HG02938 (cell line): ENCODE results near the gene ASPHD2.

Experiments used
- ATAC-seq: cut with Tn5 transposase; IDR thresholded peaks from one replicate; pipeline ENCODE4 v1.9.1; 2021; ENCODE audit warnings: mild to moderate bottlenecking, moderate library complexity; ENCODE audit not compliant: unreplicated experiment

Gene ASPHD2

DNA sequence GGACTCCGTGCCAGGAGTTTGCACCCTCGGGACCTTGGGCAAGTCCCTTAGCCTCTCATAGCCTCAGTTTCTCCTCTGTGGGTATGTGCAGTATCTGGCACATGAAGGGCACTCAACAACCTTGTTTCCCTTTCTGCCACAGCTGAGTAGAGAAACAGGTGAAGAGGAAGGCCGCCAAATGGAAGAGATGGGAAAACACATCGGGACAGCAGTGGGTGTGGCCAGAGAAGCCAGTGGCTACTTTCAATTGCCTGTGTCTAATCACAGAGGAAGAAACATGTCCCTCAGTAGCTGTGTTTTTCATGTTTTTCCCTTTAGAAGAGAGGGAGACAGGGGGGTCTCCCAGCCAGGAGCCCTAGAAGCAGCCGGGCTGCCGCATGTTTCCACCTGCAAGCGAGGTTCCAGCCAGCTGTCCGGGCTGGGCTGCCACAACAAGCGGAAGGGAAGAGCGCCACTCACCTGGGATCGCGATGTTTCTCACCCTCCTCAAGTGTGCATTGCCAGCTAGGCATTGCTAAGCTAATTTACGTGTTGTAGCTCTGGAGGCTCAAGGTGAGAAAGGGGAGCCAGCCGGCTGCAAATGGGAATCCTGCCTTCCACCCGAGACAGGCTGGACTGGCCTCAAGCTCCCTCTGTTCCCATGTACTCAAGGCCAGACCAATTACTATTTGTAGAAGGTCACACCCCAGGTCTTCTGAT lies 16.7 kb downstream of the ASPHD2 start:
- ATAC-seq: no peak

DNA sequence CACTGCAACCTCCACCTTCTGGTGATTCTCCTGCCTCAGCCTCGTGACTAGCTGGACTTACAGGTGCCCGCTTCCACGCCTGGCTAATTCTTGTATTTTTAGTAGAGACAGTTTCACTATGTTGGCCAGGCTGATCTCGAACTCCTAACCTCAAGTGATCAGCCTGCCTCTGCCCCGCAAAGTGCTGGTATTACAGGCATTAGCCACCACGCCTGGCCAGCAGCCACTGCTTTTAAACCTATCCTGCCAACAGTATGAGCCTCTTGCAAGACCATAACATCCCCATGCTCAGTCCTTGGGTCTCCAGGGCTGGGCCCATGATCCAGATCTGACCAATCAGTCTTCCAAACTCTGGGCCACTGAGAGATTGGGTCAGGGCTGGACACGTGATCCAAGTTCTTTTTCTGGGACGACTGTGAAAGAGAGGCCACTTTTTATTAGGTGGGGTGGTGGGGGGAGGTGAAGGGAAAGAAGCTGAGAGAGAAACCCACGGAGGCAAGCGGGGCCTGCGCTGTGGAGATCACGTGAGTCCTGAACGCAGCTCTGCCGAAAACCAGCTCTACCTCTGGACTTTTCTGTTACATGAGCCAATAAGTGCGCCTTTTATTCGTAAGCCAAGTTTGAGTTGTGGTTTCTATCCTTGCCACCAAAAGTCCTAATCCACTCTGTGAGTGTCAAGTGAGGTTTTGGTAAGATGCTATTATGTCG lies 17.9 kb downstream of the ASPHD2 start:
- no peak for ATAC-seq

DNA sequence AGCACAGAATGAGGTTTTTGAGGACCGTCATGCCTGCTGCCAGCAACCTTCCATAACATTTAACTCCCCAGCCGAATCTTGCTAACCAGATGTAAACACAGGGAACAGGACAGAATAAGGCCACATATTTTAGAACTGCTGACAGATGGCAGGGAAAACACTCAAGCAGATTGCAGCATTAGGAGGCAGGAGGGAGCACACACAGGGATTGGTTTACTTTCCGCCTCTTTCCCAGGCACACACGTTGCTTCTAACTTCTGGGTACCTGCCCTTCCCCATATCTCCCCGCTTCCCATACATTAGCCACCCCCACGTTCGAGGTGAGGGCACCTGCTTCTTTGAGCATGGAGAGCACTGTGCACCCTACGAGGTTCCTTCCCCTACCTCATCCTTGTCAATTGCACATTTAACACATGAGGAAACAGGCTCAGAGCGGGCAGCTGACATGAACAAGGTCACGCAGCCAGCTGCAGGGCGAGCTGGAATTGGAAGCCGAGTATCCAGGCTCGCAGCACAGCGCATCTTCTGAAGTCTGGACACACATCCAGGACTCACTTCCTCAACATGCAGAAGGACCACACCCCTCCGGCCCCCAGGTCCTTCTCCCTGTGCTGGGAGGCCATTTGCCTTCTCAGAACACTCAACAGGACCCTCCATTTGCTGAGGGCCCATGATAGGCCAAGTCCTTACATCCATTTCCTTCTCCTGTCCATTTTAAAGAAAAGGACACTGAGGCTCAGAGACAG lies 18.7 kb downstream of the ASPHD2 start:
- ATAC-seq: no peak

DNA sequence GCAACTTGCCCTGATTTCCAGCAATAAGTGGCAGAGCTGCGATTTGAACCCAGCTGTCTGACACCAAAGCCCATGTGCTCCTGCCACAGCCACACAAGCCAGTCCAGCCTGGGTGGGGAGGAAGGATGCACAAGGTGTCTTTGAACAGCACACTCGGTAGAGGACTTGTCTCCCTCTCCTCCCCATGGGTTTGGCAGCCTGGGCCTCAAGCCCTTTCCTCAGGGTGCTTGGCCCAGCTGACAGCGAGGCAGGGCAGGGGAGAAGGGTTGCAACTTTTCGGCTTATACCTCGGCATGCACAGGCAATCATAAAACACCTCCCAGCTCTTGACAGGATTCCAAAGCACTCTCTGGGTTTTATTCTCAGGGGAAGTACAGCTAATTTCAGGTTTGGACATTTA lies 19.3 kb downstream of the ASPHD2 start:
- ATAC-seq: no peak

DNA sequence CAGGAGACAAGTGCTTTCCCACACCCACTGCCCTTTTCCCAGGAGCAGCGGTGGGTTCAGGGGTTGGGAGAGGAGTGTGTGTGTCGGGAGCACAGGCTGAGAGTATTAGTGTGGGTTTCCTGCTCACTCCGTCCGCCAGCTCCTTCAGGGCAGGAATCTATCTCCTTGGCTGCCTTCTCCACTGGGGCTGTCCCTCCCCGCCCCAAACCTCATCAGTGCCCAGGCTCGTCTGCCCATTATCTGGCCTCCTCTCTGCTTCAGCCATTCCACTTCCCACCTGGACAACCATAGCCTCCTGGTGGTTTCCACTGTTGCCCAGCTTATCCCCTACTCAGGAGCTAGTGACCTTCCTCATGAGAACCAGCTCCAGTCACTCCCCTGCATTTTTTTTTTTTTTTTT lies 19.9 kb downstream of the ASPHD2 start:
- no peak for ATAC-seq

DNA sequence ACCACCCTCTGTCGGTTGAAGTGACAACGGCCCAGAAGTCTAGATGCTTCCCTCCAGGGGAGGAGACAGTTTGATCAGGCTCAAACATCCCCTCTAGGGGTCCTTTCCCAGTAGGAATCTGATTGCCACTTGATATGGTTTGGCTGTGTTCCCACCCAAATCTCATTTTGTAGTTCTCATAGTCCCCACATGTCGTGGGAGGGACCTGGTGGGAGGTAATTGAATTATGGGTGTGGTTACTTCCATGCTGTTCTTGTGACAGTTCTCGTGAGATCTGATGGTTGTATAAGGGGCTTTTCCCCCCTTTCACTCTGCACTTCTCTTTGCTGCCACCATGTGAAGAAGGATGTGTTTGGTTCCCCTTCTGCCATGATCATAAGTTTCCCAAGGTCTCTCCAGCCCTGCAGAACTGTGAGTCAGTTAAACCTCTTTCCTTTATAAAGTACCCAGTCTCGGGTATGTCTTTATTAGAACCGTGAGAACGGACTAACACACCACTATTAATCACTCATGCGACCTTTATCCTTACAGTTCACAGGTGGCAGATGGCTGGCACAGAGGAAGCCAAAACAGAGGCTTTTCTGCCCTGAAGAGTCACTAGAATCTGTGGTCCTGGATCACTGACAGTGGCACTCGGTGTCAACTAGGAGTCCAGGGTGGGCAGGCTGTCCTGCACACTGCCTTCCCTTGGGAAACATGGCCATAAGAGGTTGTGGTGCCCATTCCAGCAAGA lies 21.6 kb downstream of the ASPHD2 start:
- ATAC-seq: no peak

DNA sequence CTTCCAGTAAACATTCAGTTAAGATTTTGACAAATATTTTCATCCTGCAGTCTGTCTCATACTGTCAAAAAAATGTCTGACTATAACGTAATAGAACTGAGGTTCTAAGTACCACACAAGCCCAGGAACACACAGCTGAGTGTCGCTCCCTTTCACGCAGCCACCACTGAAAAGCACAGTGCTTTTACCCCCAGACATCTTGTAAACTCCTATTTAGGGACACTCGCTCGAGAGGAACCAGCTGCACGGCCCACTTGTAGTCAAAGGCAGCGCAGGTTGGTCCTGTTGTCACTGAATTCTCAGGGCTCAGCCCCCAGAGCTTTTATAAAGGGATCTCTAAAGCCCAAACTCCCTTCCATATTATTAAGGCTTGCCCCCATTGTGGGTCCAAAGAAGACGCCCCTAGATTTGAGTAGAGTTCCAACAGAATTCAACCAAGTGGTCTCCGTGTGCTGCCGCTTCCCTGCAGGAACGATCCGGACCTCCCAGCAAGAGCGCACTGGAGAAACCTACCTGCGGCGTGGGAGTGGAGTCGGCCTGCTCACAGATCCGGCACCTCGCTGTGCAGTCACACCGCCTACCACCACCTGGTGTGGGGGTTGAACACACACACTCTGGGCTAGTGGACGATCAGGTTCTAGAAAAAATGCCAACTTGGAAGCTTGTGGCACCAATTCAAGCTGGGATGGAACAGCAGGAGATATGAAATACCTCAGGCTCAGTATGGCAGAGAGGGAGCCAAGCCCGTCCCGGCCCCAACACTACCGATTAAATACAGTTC lies 23.4 kb downstream of the ASPHD2 start:
- no peak for ATAC-seq

DNA sequence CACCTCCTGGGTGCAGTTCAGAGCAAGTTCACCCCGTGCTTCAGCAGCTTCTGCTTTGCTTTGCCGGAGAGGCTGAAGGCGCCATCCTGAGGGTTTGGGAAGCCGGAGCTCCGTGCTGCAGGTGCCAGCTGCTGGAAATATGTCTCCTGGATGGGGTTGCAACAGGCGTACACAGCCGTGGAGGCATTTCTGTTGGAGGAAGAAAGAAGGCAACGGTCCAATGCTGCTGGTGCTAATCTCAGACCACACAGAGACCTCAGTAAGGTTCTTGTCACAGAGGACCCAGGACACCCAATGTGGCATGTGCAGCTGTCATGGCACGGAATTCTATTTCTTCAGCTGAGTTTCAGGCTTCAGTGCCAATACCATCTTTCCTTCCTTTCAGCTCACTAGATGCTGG lies 24.2 kb downstream of the ASPHD2 start:
- ATAC-seq: no peak

DNA sequence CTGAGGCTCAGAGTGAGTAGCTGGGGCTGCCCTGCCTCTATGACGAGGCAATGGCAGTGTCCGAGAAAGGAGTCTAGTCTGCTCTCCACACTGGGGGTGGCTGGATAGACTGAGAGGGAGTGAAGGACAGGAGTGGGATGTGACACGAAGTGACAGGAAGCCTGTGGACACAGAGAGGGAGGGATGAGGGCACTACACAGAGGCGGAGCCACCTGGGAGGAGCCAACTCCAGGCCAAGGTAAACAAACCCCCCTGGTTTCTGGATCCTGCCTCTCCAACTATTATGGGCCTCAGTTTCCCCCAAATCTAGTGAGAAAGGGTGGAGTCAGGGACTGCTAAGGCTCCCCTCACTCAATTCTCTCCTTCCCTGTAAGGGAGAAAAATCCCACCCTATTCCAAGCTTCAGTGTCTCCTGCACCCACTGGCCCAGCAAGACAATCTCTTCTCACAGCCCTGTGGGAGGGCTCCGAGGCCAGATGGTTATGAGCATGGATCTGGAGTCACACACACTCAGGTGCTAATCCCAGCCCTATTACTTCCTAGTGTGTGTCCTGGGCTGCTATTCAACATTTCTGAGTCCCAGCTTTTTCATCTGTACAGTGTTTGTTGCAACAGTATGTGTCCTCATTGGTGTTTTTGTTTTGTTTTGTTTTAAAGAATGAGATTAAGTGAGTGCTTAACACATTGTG lies 24.9 kb downstream of the ASPHD2 start:
- ATAC-seq: no peak

DNA sequence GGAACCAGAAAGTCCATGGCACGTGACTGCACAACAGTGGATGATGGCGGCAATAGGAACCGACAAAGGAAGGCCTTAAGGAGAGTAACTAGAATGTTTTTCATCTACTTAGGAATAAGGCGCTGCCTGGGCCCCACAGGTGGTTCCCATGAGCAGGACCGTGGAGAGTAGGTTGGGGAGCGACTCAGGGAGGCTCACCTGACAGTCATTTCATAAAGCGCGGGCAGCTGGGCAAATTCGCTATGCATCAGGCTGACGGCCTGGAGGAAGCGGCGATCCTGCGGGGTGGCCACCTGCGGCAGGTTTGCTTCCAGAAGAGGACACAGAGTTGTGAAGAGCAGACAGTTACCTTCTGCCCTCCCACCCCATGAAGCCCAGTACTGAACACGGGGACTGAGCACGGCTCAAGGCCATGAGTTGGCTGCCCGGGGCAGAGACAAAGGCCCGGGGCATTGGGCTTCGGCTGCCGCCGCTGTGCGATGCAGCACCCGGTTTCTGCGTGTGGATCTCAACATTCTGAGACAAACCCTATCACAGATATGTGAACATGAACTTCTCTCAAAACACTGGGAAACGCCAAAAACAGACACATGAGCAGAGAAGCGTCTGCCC lies 28.7 kb downstream of the ASPHD2 start:
- ATAC-seq: no peak

DNA sequence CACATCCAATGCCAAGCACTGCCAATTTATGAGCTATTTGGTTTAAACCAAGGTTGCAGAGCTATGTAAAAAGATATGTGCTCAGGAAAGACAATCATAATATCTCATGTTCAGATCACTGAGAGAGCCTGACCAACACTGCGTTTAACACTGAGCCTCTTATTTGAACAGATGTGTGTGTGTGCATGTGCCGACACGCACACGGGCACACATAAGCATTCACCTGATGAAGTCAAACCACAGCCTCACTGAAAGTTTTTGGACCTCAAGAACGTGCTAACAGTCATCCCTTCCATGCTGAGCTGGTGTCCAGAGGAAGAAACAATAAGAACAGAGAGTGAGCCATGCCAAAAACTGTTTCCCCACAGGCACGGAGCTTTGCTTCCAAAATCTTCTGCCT lies 31.1 kb downstream of the ASPHD2 start:
- no peak for ATAC-seq

DNA sequence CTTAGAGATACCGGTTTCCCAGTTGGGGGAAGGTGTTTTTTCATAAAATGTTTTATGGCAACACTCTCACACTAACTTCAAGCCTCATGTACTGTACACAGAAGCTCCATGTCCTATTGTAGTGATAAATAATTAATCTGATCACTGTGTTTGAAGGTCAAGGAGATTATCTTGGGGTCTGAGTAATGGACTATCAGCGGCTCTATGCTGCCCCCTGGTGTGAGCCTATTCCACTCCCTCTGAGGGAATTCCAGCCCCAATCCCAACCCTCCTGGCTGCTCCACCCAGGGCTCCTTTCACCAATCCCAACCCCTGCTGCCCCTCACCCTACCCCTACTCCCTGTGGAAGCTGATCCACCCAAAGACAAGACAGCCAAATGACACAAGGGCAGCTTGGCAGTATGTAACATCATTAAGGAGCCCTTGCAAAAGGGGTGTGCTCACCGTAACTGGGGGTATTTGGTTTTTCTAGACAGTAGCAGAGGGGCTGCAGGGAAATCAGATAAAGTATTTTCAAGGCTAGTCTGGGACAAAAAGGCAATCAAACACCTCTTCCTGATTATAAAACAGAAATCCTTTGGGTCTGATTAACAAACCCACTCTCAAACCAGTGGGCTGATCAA lies 32.2 kb downstream of the ASPHD2 start:
- no peak for ATAC-seq

DNA sequence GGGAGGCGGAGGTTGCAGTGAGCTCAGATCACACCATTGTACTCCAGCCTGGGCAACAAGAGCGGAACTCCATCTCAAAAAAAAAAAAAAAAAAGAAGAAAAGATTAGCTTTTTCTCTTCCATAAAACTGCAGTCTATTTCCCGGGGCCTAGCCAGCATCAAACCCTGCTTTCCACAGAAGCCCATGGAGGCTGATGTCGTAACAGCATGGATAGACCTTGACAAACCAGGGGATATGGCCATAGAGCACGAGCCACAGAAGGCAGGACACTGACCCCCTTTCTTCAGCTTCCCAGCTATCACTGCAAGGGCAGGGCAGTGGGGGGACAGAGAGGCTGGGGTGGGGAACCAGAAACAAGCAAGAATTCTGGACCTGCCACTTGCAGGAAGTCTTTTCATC lies 33.0 kb downstream of the ASPHD2 start:
- no peak for ATAC-seq

DNA sequence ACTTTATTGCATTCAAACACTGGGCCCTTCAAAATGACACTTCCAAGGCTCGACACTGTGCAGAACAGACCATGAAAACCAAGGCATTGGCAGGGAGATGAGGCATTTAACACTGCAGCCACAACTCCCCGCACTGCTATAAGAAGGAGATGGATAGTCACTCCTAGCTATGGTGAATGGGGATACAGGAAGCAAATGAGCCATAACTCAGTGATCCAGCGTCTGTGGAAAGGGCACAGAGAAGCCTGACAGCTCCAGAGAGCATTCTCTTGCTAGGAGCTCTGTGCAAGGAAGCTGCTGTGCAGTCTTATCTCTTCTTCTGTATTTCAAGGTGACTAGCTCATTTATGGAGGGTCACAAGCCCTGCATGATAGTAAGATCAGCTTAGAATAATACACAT lies 33.6 kb downstream of the ASPHD2 start:
- no peak for ATAC-seq

DNA sequence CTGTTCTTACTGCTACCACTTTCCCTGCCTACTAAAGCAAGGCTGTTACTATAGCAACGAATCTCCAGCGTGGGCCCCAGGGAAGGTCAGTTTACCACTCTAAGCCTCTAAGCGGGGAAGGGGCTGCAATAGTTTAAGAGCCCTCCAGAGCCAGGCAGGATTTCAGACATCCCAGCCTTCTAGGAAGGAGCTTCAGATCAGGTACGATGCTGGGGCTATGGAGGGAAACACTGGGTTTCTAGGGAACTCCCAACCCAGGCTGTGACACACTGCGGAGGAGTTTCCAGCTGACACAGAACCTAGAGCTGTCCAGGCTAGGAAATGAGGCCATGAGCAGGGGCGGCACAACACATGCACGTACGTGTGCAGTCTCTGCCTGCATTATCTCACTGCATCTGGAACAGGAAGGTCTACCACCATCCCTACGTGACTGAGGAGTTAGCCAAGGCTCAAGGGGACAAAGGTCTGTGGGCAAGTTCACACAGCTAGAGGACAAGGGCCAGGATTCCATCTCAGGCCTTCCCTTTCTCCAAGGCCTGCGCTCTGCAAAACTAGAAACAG lies 34.1 kb downstream of the ASPHD2 start:
- no peak for ATAC-seq

DNA sequence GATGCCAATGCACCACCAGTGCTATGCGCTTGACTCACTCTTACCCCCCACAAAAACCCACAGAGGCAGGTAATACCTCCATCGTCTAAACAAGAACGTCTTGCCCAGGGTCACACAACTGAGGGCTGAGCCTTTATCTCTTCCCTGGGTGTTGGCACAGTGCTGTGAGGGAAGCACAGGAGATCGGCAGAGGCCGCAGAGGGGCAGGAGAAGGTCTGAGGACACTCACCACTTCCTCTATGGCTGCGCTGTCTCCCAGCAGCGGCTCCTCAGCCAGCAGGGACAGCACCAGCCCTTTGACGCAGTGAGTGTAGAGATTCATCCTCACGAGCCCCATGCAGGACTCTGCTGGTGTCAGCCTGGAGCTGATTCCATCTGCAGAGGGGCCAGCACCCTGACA lies 34.6 kb downstream of the ASPHD2 start:
- no peak for ATAC-seq

DNA sequence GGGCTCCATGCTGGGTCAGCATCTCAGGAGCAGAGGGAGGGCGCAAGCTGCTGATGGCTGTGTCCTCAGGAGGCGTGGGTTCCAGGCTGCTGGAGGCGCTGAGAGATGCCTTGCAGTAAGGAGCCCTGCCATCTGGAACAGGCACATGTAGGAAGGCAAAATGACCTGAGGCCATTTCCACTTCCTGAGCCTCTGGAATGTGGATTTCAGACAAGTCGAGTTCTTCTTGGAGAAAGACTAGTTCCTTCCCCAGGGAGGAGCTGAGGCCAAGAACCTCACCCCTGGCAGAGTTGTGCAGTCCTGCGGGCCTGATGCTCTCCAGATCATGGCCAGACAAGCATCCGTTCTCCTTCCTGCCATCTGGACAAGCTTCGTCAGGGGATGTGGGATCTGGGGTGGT lies 35.3 kb downstream of the ASPHD2 start:
- no peak for ATAC-seq

DNA sequence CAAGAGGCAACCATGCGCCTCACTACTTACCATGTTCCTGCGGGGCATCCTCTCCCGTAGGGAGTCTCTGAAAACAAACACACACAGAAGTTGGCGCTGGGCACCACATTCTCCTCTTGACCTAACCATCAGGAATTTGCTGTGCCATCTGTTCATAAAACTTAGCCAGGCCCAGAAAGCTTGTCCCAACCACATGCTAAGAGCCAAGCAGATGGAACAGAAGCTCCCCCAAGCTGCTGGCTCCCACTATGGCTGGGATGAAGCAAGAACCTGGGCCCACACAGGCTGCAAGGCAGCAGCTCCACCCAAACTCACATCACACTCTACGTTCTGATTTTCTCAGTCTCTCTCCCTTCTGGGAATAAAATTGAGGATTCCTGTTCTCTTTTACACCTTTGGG lies 37.1 kb downstream of the ASPHD2 start:
- ATAC-seq: no peak

DNA sequence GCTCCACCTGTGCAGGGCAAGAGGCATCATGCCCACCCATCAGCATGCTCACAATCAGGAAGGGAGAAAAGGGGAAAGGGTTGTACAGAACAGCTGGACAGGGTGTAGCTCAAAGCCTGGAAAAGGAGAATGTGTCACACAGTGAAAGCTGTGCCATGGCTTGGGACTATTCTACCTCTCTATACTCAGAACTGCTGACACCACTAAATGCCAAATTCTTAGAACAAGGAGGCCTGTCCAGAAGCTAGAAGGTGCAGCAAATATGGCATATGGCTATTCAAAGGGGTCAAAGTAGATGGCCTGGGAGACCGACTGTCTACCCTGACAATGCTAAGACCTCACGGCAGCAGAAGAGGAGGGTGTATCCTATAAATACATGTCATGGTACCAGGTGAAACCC lies 41.7 kb downstream of the ASPHD2 start:
- ATAC-seq: no peak
